HepG2 (cell line): Measurements from ENCODE around the gene STARD10. TPM values are rescaled to one million over a fixed set of nuclear protein-coding genes. Genes with fewer than 3 reads are reported as not detected.

Source experiments
- ATAC-seq: fragments of 200-7000 bp; cut with Tn5 transposase; 3 replicates; pipeline ENCODE4 v1.9.1; 2020; ENCODE audit warnings: mild to moderate bottlenecking, moderate library complexity
- BruUV-seq: library from RNA; stranded (reverse); fragments of 400-500 nt; replicated peaks from 2 replicates; lab custom pipeline; 2021; lab: Mats Ljungman, UMichigan
- CTCF ChIA-PET: fragments of 300-600 bp; formaldehyde crosslinking; extraction: SDS; loops from one replicate; lab custom pipeline; 2021; ENCODE audit warnings: low total read pairs, inconsistent platforms, low intra/inter-chr PET ratio; lab: Yijun Ruan, JAX
- POLR2A ChIA-PET: fragments of 350-600 bp; sonication (Branson Sonifier 250); formaldehyde crosslinking; loops from one replicate; lab custom pipeline; 2020; ENCODE audit warnings: antibody characterized with exemption, inconsistent platforms; lab: Yijun Ruan, JAX
- DNase-seq: peaks from one replicate; pipeline ENCODE4 v3.0.0-alpha.2; 2015; ENCODE audit warnings: low spot score
- FAIRE-seq: peaks from 3 replicates; lab custom pipeline; 2011; peaks lifted over from hg19 to GRCh38; lab: Jason Lieb, UNC
- H2AFZ ChIP-seq: one replicate; pipeline ENCODE4 v1.6.1; 2011; ENCODE audit warnings: low read length, inconsistent platforms
- H3K27ac ChIP-seq: fragments of 300-600 bp; 3 replicates; pipeline ENCODE4 v1.8.0; 2011; ENCODE audit warnings: mixed run types, mild to moderate bottlenecking, mixed read lengths, low read length, inconsistent platforms; ENCODE audit not compliant: insufficient read depth; ENCODE audit errors: extremely low read length
- H3K27me3 ChIP-seq, 2 experiments: fragments of 200-600 bp in 1 of 2; 2 replicates in 1 of 2; 3 replicates in 1 of 2; pipeline versions ENCODE4 v1.6.0 to v1.8.0; 2011; ENCODE audit warnings: low read length in 2 of 2, mild to moderate bottlenecking in 2 of 2, moderate library complexity in 2 of 2, inconsistent platforms in 1 of 2; ENCODE audit not compliant: insufficient read depth in 2 of 2, control insufficient read depth in 1 of 2
- H3K36me3 ChIP-seq, 2 experiments: fragments of 200-600 bp in 1 of 2; replicated peaks in 1 of 2; 2 replicates in 1 of 2; 3 replicates in 1 of 2; pipeline versions ENCODE4 v1.5.1 to v1.8.0; 2011; ENCODE audit warnings: low read length in 2 of 2, inconsistent platforms in 1 of 2; ENCODE audit not compliant: insufficient read depth in 2 of 2, control insufficient read depth in 1 of 2
- H3K4me1 ChIP-seq: 2 replicates; pipeline ENCODE4 v1.5.1; 2012; ENCODE audit warnings: low read length, inconsistent platforms; ENCODE audit not compliant: insufficient read depth
- H3K4me2 ChIP-seq: 2 replicates; pipeline ENCODE4 v1.6.0; 2011; ENCODE audit warnings: low read depth, low read length, inconsistent platforms
- H3K4me3 ChIP-seq, 3 experiments: fragments of 200-600 bp in 1 of 3; sonication (generic), shearing (Covaris generic) in 1 of 3; replicated peaks in 1 of 3; 2 replicates each; pipeline ENCODE4 v1.5.1; 2011 to 2016; ENCODE audit warnings: low read length in 3 of 3, inconsistent platforms in 2 of 3, low read depth in 2 of 3, mild to moderate bottlenecking in 2 of 3, control low read depth in 1 of 3, mixed read lengths in 1 of 3; ENCODE audit not compliant: insufficient read depth in 1 of 3
- H3K79me2 ChIP-seq: one replicate; pipeline ENCODE4 v1.6.1; 2011; ENCODE audit warnings: low read length, inconsistent platforms; ENCODE audit not compliant: insufficient read depth
- H3K9ac ChIP-seq: 2 replicates; pipeline ENCODE4 v1.6.0; 2011; ENCODE audit warnings: mild to moderate bottlenecking, low read depth, low read length, inconsistent platforms; ENCODE audit not compliant: insufficient read depth
- H3K9me3 ChIP-seq: 2 replicates; pipeline ENCODE4 v1.5.1; 2012; ENCODE audit warnings: mild to moderate bottlenecking, low read length
- H4K20me1 ChIP-seq: 2 replicates; pipeline ENCODE4 v1.6.0; 2011; ENCODE audit warnings: inconsistent platforms, mild to moderate bottlenecking, low read length, moderate library complexity; ENCODE audit not compliant: insufficient read depth
- CBX1 ChIP-seq: IDR thresholded peaks from one replicate; pipeline ENCODE4 v1.6.1; 2016; ENCODE audit warnings: antibody characterized with exemption, low read depth
- GLI4 ChIP-seq: sonication (generic); formaldehyde crosslinking; IDR thresholded peaks from 2 replicates; pipeline ENCODE4 v1.5.1; 2020; ENCODE audit warnings: missing genetic modification reagents, mild to moderate bottlenecking, moderate library complexity, borderline replicate concordance
- IRF9 ChIP-seq: sonication (generic); formaldehyde crosslinking; IDR thresholded peaks from 2 replicates; pipeline ENCODE4 v1.8.0; 2022; ENCODE audit warnings: missing genetic modification reagents, mild to moderate bottlenecking, borderline replicate concordance
- KMT2A ChIP-seq: sonication (generic); formaldehyde crosslinking; IDR thresholded peaks from 2 replicates; pipeline ENCODE4 v1.4.0; 2020; ENCODE audit warnings: missing genetic modification reagents
- MTERF4 ChIP-seq: sonication (generic); formaldehyde crosslinking; IDR thresholded peaks from 2 replicates; pipeline ENCODE4 v1.8.0; 2023; ENCODE audit warnings: mild to moderate bottlenecking, missing genetic modification reagents
- MXD3 ChIP-seq: IDR thresholded peaks from 2 replicates; pipeline ENCODE4 v1.6.1; 2016; ENCODE audit warnings: mild to moderate bottlenecking, missing biosample characterization, missing genetic modification reagents
- MXI1 ChIP-seq: IDR thresholded peaks from 3 replicates; pipeline ENCODE4 v1.6.1; 2012; ENCODE audit warnings: low read depth, low read length, inconsistent platforms, borderline replicate concordance
- NR1H2 ChIP-seq: sonication (generic); formaldehyde crosslinking; IDR thresholded peaks from 2 replicates; pipeline ENCODE4 v1.8.1; 2022; ENCODE audit warnings: low read depth, missing genetic modification reagents, borderline replicate concordance
- REXO4 ChIP-seq: sonication (generic); formaldehyde crosslinking; IDR thresholded peaks from 2 replicates; pipeline ENCODE4 v1.8.0; 2022; ENCODE audit warnings: missing genetic modification reagents, mild to moderate bottlenecking, borderline replicate concordance
- SP2 ChIP-seq: sonication (generic); formaldehyde crosslinking; IDR thresholded peaks from 2 replicates; pipeline ENCODE4 v1.5.1; 2020; ENCODE audit warnings: mild to moderate bottlenecking, missing genetic modification reagents
- ZFP90 ChIP-seq: sonication (generic); formaldehyde crosslinking; IDR thresholded peaks from 2 replicates; pipeline ENCODE4 v1.8.0; 2022; ENCODE audit warnings: missing genetic modification reagents, mild to moderate bottlenecking, inconsistent platforms, borderline replicate concordance
- ZMAT5 ChIP-seq: sonication (generic); formaldehyde crosslinking; IDR thresholded peaks from 2 replicates; pipeline ENCODE4 v1.5.0; 2020; ENCODE audit warnings: mild to moderate bottlenecking, low read depth, missing genetic modification reagents, borderline replicate concordance
- ZNF326 ChIP-seq: sonication (generic); formaldehyde crosslinking; IDR thresholded peaks from 2 replicates; pipeline ENCODE4 v1.4.0; 2020; ENCODE audit warnings: missing genetic modification reagents, borderline replicate concordance
- ZNF33B ChIP-seq: sonication (generic); formaldehyde crosslinking; IDR thresholded peaks from 2 replicates; pipeline ENCODE4 v1.5.1; 2020; ENCODE audit warnings: mild to moderate bottlenecking, missing genetic modification reagents
- ZNF501 ChIP-seq: sonication (generic); formaldehyde crosslinking; IDR thresholded peaks from 2 replicates; pipeline ENCODE4 v1.5.1; 2020; ENCODE audit warnings: mild to moderate bottlenecking, moderate library complexity, missing genetic modification reagents
- ZNF543 ChIP-seq: sonication (generic); formaldehyde crosslinking; IDR thresholded peaks from 2 replicates; pipeline ENCODE4 v1.4.0; 2020; ENCODE audit warnings: mild to moderate bottlenecking, missing genetic modification reagents
- WGBS: methylation state at CpG from one replicate; pipeline ENCODE4 v1.1.6; 2017; ENCODE audit warnings: low lambda C conversion rate; 5-methylcytosine and 5-hydroxymethylcytosine counted together
- in situ Hi-C: cut with HindIII; loops from 2 replicates; pipeline ENCODE4 v1.10.0; 2017; ENCODE audit warnings: low pct_unique_long_range_greater_than_20kb; ENCODE audit not compliant: extremely low pct_ligation_motif_present
- intact Hi-C: fragments of 100-400 bp; cut with micrococcal nuclease; formaldehyde crosslinking; loops from one replicate; pipeline ENCODE4 v1.10.0; 2022; ENCODE audit not compliant: unreplicated experiment
- polyA plus RNA-seq, 8 experiments: library from polyadenylated mRNA; depleted of rRNA in 3 of 8; stranded (reverse) in 7 of 8; unstranded in 1 of 8; fragments of >200 nt; fragmentation: Illumina TruSeq in 4 of 8; extraction: Trizol in 4 of 8; gene quantifications; 2 replicates each; pipeline versions ENCODE4 v1.2.1 to v1.2.3, GENCODE V29; 2011 to 2016; ENCODE audit warnings: low read depth in 4 of 8, missing spikeins in 1 of 8, mixed read lengths in 1 of 8; ENCODE audit not compliant: insufficient read depth in 1 of 8
- total RNA-seq, 5 experiments: library from RNA; depleted of rRNA; stranded (reverse); fragments of >200 nt; fragmentation: Illumina TruSeq; extraction: Trizol; gene quantifications; 2 replicates each; pipeline ENCODE4 v1.2.3, GENCODE V29; 2016; ENCODE audit warnings: low read depth in 1 of 5

The STARD10 gene
- total and polyA plus RNA-seq, 2 of the 13 experiments (the other 11 are each of a cell fraction or from before 2014, with no cell fraction given): 260 to 341 TPM

GRCh38 chr11:72776844-72777754 lies 16.7 kb downstream of the STARD10 start (continued):
- TF ChIP-seq ZNF326 (CRISPR knock-in tag): 0 out of 2 replicates have a peak, but pooled peaks have one; percentile 36

- Histone ChIP-seq H3K4me2 (peak overlapping the region; percentile 90), H3K9ac (no peak overlapping the region; the same call in 1 of the 2 replicates), H3K9me3 (no peaks in the 10 kb centered on the region), H3K27ac (peak overlapping the region; percentile 70), H3K36me3 (peaks cover 0 to 23% of the 10 kb centered on the region in 2 experiments; a peak in 4 of 5 replicates), H3K79me2 (peaks cover 69% of the 10 kb centered on the region), H4K20me1 (peaks cover 7% of the 10 kb centered on the region; the same call in 1 of the 2 replicates), H3K4me3 (peak overlapping the region in 1 of 3 experiments; percentile 81; a peak in 1 of 6 replicates), H2AFZ (no peak overlapping the region), H3K27me3 (no peaks in the 10 kb centered on the region), H3K4me1 (peaks cover 92% of the 10 kb centered on the region)
- WGBS: 93% methylated on average over 7 of the region's 9 CpGs
- ATAC-seq (no peak), FAIRE-seq (no peak), DNase-seq (no peak)
- ChIA-PET POLR2A (interaction anchor here (0.8 to 10.0 kb wide), 6 partner anchors 9 to 26 kb away, joined by 6 to 103 read pairs (median 40); partner anchors contain the start of gene STARD10), CTCF (no interaction called here)
- in situ Hi-C loops: no loop called here
- intact Hi-C loops: no loop called here
- no TSS peak for BruUV-seq
- TF ChIP-seq ZNF543 (CRISPR knock-in tag): peak; percentile 6; the same call in 1 of the 2 replicates
- no peak for TF ChIP-seq NR1H2
- TF ChIP-seq ZNF501: peak; percentile 2; the same call in 1 of the 2 replicates
- no peak for TF ChIP-seq ZNF33B
- TF ChIP-seq MXD3 (CRISPR knock-in tag): no peak
- TF ChIP-seq GLI4 (CRISPR knock-in tag): no peak
- TF ChIP-seq REXO4: no peak
- no peak for TF ChIP-seq ZFP90 (CRISPR knock-in tag)
- TF ChIP-seq MTERF4: 0 out of 2 replicates have a peak, but pooled peaks have one; percentile 4
- no peak for TF ChIP-seq CBX1
- 0 out of 2 replicates have a peak, but pooled peaks have one; percentile 12 for TF ChIP-seq KMT2A
- 0 out of 2 replicates have a peak, but pooled peaks have one; percentile 9 for TF ChIP-seq IRF9 (CRISPR knock-in tag)
- TF ChIP-seq ZMAT5 (CRISPR knock-in tag): no peak
- no peak for TF ChIP-seq MXI1
- no peak for TF ChIP-seq SP2 (CRISPR knock-in tag)
Measured at GRCh38 chr11:72776117-72776843, 17.6 kb downstream of the STARD10 start.
